GM12892 (cell line): ENCODE measurements around the gene GSX2.

Experiments
- POLR2A ChIP-seq: IDR thresholded peaks from 2 replicates; pipeline ENCODE4 v1.6.1; 2011; ENCODE audit warnings: low read depth, low read length, control low read depth
- POLR2AphosphoS5 ChIP-seq: IDR thresholded peaks from 2 replicates; pipeline ENCODE4 v1.6.1; 2011; ENCODE audit warnings: low read depth, low read length, control low read depth

GRCh38 chr4:54102531-54103106 lies 2.7 kb downstream of the GSX2 start:
- TF ChIP-seq POLR2AphosphoS5 = no peak
- TF ChIP-seq POLR2A = no peak
